Fibroblast of pulmonary artery (primary cell): ENCODE measurements around the gene IFNA21.
"Not testable (repeated sequence)": the region's sequence is repeated elsewhere in the genome, so short reads cannot be mapped to it uniquely, and the experiment has no call there.

Experiments
- DNase-seq: peaks from one replicate; pipeline ENCODE4 v3.0.0-alpha.2; 2010; ENCODE audit warnings: low read depth
- H3K4me3 ChIP-seq: replicated peaks from 2 replicates; pipeline ENCODE4 v1.5.1; 2011; ENCODE audit warnings: low read depth, mild to moderate bottlenecking, control low read depth, low read length, moderate library complexity
- CTCF ChIP-seq: IDR thresholded peaks from 2 replicates; pipeline ENCODE4 v1.5.1; 2011; ENCODE audit warnings: mild to moderate bottlenecking, control low read depth, low read length, inconsistent platforms; ENCODE audit errors: missing control alignments

The IFNA21 gene

GRCh38 chr9:21182810-21183736 lies 16.6 kb upstream of the IFNA21 start:
- not testable (repeated sequence) for H3K4me3 ChIP-seq
- DNase-seq = peak; percentile 17
- TF ChIP-seq CTCF = peak; percentile 56

GRCh38 chr9:21174671-21175070 lies 8.2 kb upstream of the IFNA21 start:
- H3K4me3 ChIP-seq = no peak overlapping the region
- no peak for DNase-seq
- TF ChIP-seq CTCF = no peak

- H3K4me3 ChIP-seq = no peak overlapping the region
- DNase-seq = no peak
- TF ChIP-seq CTCF = no peak
Observed at GRCh38 chr9:21172156-21172555, 5.7 kb upstream of the IFNA21 start.

GRCh38 chr9:21171351-21171750 lies 4.9 kb upstream of the IFNA21 start:
- no peak for DNase-seq
- no peak for TF ChIP-seq CTCF
- H3K4me3 ChIP-seq = no peak overlapping the region

GRCh38 chr9:21165516-21165915 lies 944 bp downstream of the IFNA21 start:
- no peak overlapping the region for H3K4me3 ChIP-seq
- no peak for TF ChIP-seq CTCF
- DNase-seq = no peak

- DNase-seq = peak; percentile 64
- TF ChIP-seq CTCF = no peak
- H3K4me3 ChIP-seq = no peak overlapping the region
Observed at GRCh38 chr9:21160178-21160577, 6.3 kb downstream of the IFNA21 start.

GRCh38 chr9:21155501-21155900 lies 11.0 kb downstream of the IFNA21 start:
- peak; percentile 6 for DNase-seq
- no peak for TF ChIP-seq CTCF
- no peak overlapping the region for H3K4me3 ChIP-seq
